NT2/D1 (cell line): ENCODE data around the gene C2CD2.

Experiments
- YY1 ChIP-seq: IDR thresholded peaks from 2 replicates; pipeline ENCODE4 v1.6.1; 2011; ENCODE audit not compliant: insufficient read length, insufficient read depth
- ZNF274 ChIP-seq: IDR thresholded peaks from 2 replicates; pipeline ENCODE4 v1.6.1; 2011; ENCODE audit warnings: mild to moderate bottlenecking, low read depth, low read length

DNA sequence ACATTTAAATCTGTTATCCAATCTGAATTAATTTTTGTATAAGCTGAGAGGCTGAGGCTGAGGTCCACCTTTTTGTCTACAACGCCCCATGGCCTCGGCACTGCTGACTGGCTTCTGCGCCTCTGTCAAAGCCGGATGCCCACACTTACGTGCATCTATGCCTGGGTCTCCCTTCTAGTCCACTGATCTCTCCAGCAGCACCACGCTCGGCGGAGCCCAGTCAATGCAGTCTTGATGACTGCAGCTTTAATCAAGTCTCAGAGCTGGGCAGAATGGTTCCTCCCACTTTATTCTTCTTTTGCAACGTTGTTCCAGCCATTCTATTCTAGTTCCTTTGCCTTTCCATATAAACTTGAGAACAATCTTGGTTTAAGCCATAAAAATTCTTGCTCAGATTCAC lies 84.0 kb downstream of the C2CD2 start:
- TF ChIP-seq YY1 = no peak
- no peak for TF ChIP-seq ZNF274
